HepG2 (cell line): ENCODE measurements around the gene DAPK1. TPM values are rescaled to one million over a fixed set of nuclear protein-coding genes. Genes with fewer than 3 reads are reported as not detected.

Source experiments
- ATAC-seq: fragments of 200-7000 bp; cut with Tn5 transposase; 3 replicates; pipeline ENCODE4 v1.9.1; 2020; ENCODE audit warnings: mild to moderate bottlenecking, moderate library complexity
- BruUV-seq: library from RNA; stranded (reverse); fragments of 400-500 nt; replicated peaks from 2 replicates; lab custom pipeline; 2021; lab: Mats Ljungman, UMichigan
- CTCF ChIA-PET: fragments of 300-600 bp; formaldehyde crosslinking; extraction: SDS; loops from one replicate; lab custom pipeline; 2021; ENCODE audit warnings: low total read pairs, inconsistent platforms, low intra/inter-chr PET ratio; lab: Yijun Ruan, JAX
- POLR2A ChIA-PET: fragments of 350-600 bp; sonication (Branson Sonifier 250); formaldehyde crosslinking; loops from one replicate; lab custom pipeline; 2020; ENCODE audit warnings: antibody characterized with exemption, inconsistent platforms; lab: Yijun Ruan, JAX
- DNase-seq: peaks from one replicate; pipeline ENCODE4 v3.0.0-alpha.2; 2015; ENCODE audit warnings: low spot score
- FAIRE-seq: peaks from 3 replicates; lab custom pipeline; 2011; peaks lifted over from hg19 to GRCh38; lab: Jason Lieb, UNC
- H2AFZ ChIP-seq: one replicate; pipeline ENCODE4 v1.6.1; 2011; ENCODE audit warnings: low read length, inconsistent platforms
- H3K27ac ChIP-seq: fragments of 300-600 bp; 3 replicates; pipeline ENCODE4 v1.8.0; 2011; ENCODE audit warnings: mixed run types, mild to moderate bottlenecking, mixed read lengths, low read length, inconsistent platforms; ENCODE audit not compliant: insufficient read depth; ENCODE audit errors: extremely low read length
- H3K27me3 ChIP-seq, 2 experiments: fragments of 200-600 bp in 1 of 2; 2 replicates in 1 of 2; 3 replicates in 1 of 2; pipeline versions ENCODE4 v1.6.0 to v1.8.0; 2011; ENCODE audit warnings: low read length in 2 of 2, mild to moderate bottlenecking in 2 of 2, moderate library complexity in 2 of 2, inconsistent platforms in 1 of 2; ENCODE audit not compliant: insufficient read depth in 2 of 2, control insufficient read depth in 1 of 2
- H3K36me3 ChIP-seq, 2 experiments: fragments of 200-600 bp in 1 of 2; replicated peaks in 1 of 2; 2 replicates in 1 of 2; 3 replicates in 1 of 2; pipeline versions ENCODE4 v1.5.1 to v1.8.0; 2011; ENCODE audit warnings: low read length in 2 of 2, inconsistent platforms in 1 of 2; ENCODE audit not compliant: insufficient read depth in 2 of 2, control insufficient read depth in 1 of 2
- H3K4me1 ChIP-seq: 2 replicates; pipeline ENCODE4 v1.5.1; 2012; ENCODE audit warnings: low read length, inconsistent platforms; ENCODE audit not compliant: insufficient read depth
- H3K4me2 ChIP-seq: 2 replicates; pipeline ENCODE4 v1.6.0; 2011; ENCODE audit warnings: low read depth, low read length, inconsistent platforms
- H3K4me3 ChIP-seq, 3 experiments: fragments of 200-600 bp in 1 of 3; sonication (generic), shearing (Covaris generic) in 1 of 3; replicated peaks in 1 of 3; 2 replicates each; pipeline ENCODE4 v1.5.1; 2011 to 2016; ENCODE audit warnings: low read length in 3 of 3, inconsistent platforms in 2 of 3, low read depth in 2 of 3, mild to moderate bottlenecking in 2 of 3, control low read depth in 1 of 3, mixed read lengths in 1 of 3; ENCODE audit not compliant: insufficient read depth in 1 of 3
- H3K79me2 ChIP-seq: one replicate; pipeline ENCODE4 v1.6.1; 2011; ENCODE audit warnings: low read length, inconsistent platforms; ENCODE audit not compliant: insufficient read depth
- H3K9ac ChIP-seq: 2 replicates; pipeline ENCODE4 v1.6.0; 2011; ENCODE audit warnings: mild to moderate bottlenecking, low read depth, low read length, inconsistent platforms; ENCODE audit not compliant: insufficient read depth
- H3K9me3 ChIP-seq: 2 replicates; pipeline ENCODE4 v1.5.1; 2012; ENCODE audit warnings: mild to moderate bottlenecking, low read length
- H4K20me1 ChIP-seq: 2 replicates; pipeline ENCODE4 v1.6.0; 2011; ENCODE audit warnings: inconsistent platforms, mild to moderate bottlenecking, low read length, moderate library complexity; ENCODE audit not compliant: insufficient read depth
- ATF4 ChIP-seq, 2 experiments: fragments of 450-650 bp in 1 of 2; sonication (generic) in 1 of 2; formaldehyde crosslinking; IDR thresholded peaks; 2 replicates each; pipeline versions ENCODE4 v1.5.0 to v1.8.0; 2020 to 2022; ENCODE audit warnings: mild to moderate bottlenecking in 1 of 2, missing genetic modification reagents in 1 of 2
- BCL3 ChIP-seq: sonication (generic); formaldehyde crosslinking; IDR thresholded peaks from 2 replicates; pipeline ENCODE4 v1.5.1; 2020; ENCODE audit warnings: mild to moderate bottlenecking, missing genetic modification reagents, moderate library complexity
- IKZF1 ChIP-seq: fragments of 450-650 bp; IDR thresholded peaks from 2 replicates; pipeline ENCODE4 v1.7.1; 2016
- NR2F2 ChIP-seq: IDR thresholded peaks from 2 replicates; pipeline ENCODE4 v1.6.1; 2012; ENCODE audit warnings: low read depth, inconsistent platforms, borderline replicate concordance
- ZNF232 ChIP-seq: sonication (generic); formaldehyde crosslinking; IDR thresholded peaks from 2 replicates; pipeline ENCODE4 v1.4.0; 2020; ENCODE audit warnings: missing genetic modification reagents, borderline replicate concordance
- ZNF280B ChIP-seq: sonication (generic); formaldehyde crosslinking; IDR thresholded peaks from 2 replicates; pipeline ENCODE4 v1.5.0; 2020; ENCODE audit warnings: missing genetic modification reagents, mild to moderate bottlenecking, borderline replicate concordance
- ZNF7 ChIP-seq: IDR thresholded peaks from 2 replicates; pipeline ENCODE4 v1.6.1; 2016; ENCODE audit warnings: missing biosample characterization, missing genetic modification reagents
- ZNF720 ChIP-seq: sonication (generic); formaldehyde crosslinking; IDR thresholded peaks from 2 replicates; pipeline ENCODE4 v1.4.0; 2020; ENCODE audit warnings: missing genetic modification reagents
- WGBS: methylation state at CpG from one replicate; pipeline ENCODE4 v1.1.6; 2017; ENCODE audit warnings: low lambda C conversion rate; 5-methylcytosine and 5-hydroxymethylcytosine counted together
- in situ Hi-C: cut with HindIII; loops from 2 replicates; pipeline ENCODE4 v1.10.0; 2017; ENCODE audit warnings: low pct_unique_long_range_greater_than_20kb; ENCODE audit not compliant: extremely low pct_ligation_motif_present
- intact Hi-C: fragments of 100-400 bp; cut with micrococcal nuclease; formaldehyde crosslinking; loops from one replicate; pipeline ENCODE4 v1.10.0; 2022; ENCODE audit not compliant: unreplicated experiment
- polyA plus RNA-seq, 8 experiments: library from polyadenylated mRNA; depleted of rRNA in 3 of 8; stranded (reverse) in 7 of 8; unstranded in 1 of 8; fragments of >200 nt; fragmentation: Illumina TruSeq in 4 of 8; extraction: Trizol in 4 of 8; gene quantifications; 2 replicates each; pipeline versions ENCODE4 v1.2.1 to v1.2.3, GENCODE V29; 2011 to 2016; ENCODE audit warnings: low read depth in 4 of 8, missing spikeins in 1 of 8, mixed read lengths in 1 of 8; ENCODE audit not compliant: insufficient read depth in 1 of 8
- total RNA-seq, 5 experiments: library from RNA; depleted of rRNA; stranded (reverse); fragments of >200 nt; fragmentation: Illumina TruSeq; extraction: Trizol; gene quantifications; 2 replicates each; pipeline ENCODE4 v1.2.3, GENCODE V29; 2016; ENCODE audit warnings: low read depth in 1 of 5

The DAPK1 gene
- total and polyA plus RNA-seq, 2 of the 13 experiments (the other 11 are each of a cell fraction or from before 2014, with no cell fraction given), result 35.7 to 35.9 TPM

- POLR2A ChIA-PET, result no interaction called here
- no peak overlapping the region for H3K4me3 ChIP-seq
- H3K9me3 ChIP-seq, result no peaks in the 10 kb centered on the region
- H3K27me3 ChIP-seq, result no peaks in the 10 kb centered on the region
- no peak overlapping the region for H3K27ac ChIP-seq
- no peak overlapping the region for H2AFZ ChIP-seq
- no peak overlapping the region for H3K4me2 ChIP-seq
- WGBS, result 97% methylated on average over 6 of the region's 6 CpGs
- FAIRE-seq (no peak), DNase-seq (no peak), ATAC-seq (no peak)
- H3K79me2 ChIP-seq, result no peaks in the 10 kb centered on the region
- CTCF ChIA-PET, result no interaction called here
- no peak overlapping the region for H3K9ac ChIP-seq
- no peak for TF ChIP-seq ZNF280B
- no peak for TF ChIP-seq ZNF720
- no peak for TF ChIP-seq ZNF7 (CRISPR knock-in tag)
- no peak for TF ChIP-seq BCL3 (CRISPR knock-in tag)
- no peak for TF ChIP-seq NR2F2
- TF ChIP-seq IKZF1, result no peak
- TF ChIP-seq ZNF232 (CRISPR knock-in tag), result no peak
- TF ChIP-seq ATF4 (CRISPR knock-in tag; IDR thresholded peaks at IDR 0.05), result no peak
- BruUV-seq, result no TSS peak
- peaks cover 16% of the 10 kb centered on the region for H3K4me1 ChIP-seq
- H4K20me1 ChIP-seq, result no peaks in the 10 kb centered on the region
- intact Hi-C loops, result no loop called here
- in situ Hi-C loops, result no loop called here
- H3K36me3 ChIP-seq, result peaks cover 10 to 30% of the 10 kb centered on the region in 2 experiments; a peak in 4 of 5 replicates
These were observed 130.7 kb downstream of the DAPK1 start for GRCh38 chr9:87628346-87628745.
